Measurements from ENCODE around the gene TMEM31. TPM values are rescaled to one million over a fixed set of nuclear protein-coding genes. Genes with fewer than 3 reads are reported as not detected.

The TMEM31 gene
- total RNA-seq, 1 experiment from 2014 or later, result 0.40 TPM

DNA sequence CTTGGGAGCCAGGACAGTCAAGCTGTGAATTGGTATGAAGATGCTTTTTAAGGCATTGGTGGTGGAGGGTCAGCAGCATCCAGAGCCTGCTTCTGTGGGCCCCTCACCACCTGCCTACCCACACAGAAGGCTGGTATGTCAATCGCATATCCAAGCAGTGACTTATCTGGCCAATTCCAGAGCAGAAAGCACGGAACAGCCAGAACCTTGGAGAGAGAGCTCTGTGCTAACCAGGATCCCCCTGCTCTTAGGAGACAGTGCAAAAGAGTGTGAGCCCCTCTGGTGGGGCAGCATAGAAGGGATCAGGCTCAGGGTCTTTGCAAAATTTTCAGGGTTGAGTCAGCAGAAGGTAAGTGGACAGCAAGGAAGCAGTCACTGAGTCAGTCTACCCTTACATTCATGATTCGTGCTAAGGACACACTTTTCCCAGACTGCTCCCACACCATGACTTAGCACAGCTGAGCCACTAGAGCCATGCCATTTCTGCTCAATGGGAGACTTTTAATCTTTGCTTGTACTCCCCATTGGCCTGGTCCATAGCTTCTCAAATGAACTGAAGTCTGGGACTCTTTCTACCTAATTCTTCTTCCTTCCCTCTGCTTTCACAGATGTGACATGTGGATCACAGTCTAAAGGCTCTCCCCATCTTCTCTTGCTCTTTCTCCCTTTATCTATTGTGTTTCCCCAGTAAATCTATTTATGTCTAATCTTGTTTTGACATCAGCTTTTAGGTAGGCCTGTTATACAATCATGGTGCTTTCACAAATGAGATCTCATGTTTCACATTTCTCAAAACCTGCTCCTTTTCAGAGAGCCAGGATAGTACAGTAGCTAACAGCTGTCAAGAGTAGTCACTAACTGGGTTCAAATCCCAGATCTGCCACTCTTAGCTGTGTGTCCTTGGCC is 44.3 kb upstream of the TMEM31 start:
- no peak for DNase-seq
- H3K4me3 ChIP-seq (ENCODE audit: low read length), result no peak overlapping the region
- H3K4me2 ChIP-seq (ENCODE audit: low read length), result no peak overlapping the region
- no peaks in the 10 kb centered on the region for H3K9me3 ChIP-seq (ENCODE audit: low read length)
- H4K20me1 ChIP-seq (ENCODE audit: low read length), result no peaks in the 10 kb centered on the region
- POLR2A ChIA-PET (ENCODE audit: unreplicated experiment), result no interaction called here
- H3K4me1 ChIP-seq (ENCODE audit: insufficient read depth, low read length), result peaks cover 5% of the 10 kb centered on the region; the same call in 1 of the 2 replicates
- H2AFZ ChIP-seq (ENCODE audit: low read length), result no peak overlapping the region
- H3K27me3 ChIP-seq (ENCODE audit: low read length), result no peaks in the 10 kb centered on the region
- no peak for TF ChIP-seq EZH2phosphoT487 (IDR thresholded peaks at IDR 0.05; ENCODE audit: borderline replicate concordance, low read length)
- no peak for TF ChIP-seq EZH2 (IDR thresholded peaks at IDR 0.05; ENCODE audit: low read length, unreplicated experiment)
- TF ChIP-seq, protein P1, sequence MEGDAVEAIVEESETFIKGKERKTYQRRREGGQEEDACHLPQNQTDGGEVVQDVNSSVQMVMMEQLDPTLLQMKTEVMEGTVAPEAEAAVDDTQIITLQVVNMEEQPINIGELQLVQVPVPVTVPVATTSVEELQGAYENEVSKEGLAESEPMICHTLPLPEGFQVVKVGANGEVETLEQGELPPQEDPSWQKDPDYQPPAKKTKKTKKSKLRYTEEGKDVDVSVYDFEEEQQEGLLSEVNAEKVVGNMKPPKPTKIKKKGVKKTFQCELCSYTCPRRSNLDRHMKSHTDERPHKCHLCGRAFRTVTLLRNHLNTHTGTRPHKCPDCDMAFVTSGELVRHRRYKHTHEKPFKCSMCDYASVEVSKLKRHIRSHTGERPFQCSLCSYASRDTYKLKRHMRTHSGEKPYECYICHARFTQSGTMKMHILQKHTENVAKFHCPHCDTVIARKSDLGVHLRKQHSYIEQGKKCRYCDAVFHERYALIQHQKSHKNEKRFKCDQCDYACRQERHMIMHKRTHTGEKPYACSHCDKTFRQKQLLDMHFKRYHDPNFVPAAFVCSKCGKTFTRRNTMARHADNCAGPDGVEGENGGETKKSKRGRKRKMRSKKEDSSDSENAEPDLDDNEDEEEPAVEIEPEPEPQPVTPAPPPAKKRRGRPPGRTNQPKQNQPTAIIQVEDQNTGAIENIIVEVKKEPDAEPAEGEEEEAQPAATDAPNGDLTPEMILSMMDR (conservative IDR thresholded peaks at IDR 0.05; ENCODE audit: low read depth, low read length), result no peak
- H3K27ac ChIP-seq (ENCODE audit: low read length), result no peak overlapping the region
- peak; percentile 20; the same call in 1 of the 2 replicates for ATAC-seq
- no peak overlapping the region for H3K9ac ChIP-seq (ENCODE audit: low read length)
- no peaks in the 10 kb centered on the region for H3K9me2 ChIP-seq (replicated peaks; ENCODE audit: low read length)
- H3K36me3 ChIP-seq (ENCODE audit: low read depth, low read length), result no peaks in the 10 kb centered on the region
- no TSS peak for BruUV-seq (replicated peaks)
- intact Hi-C loops (cut with micrococcal nuclease), result no loop called here
- H3F3A ChIP-seq (ENCODE audit: low read length, unreplicated experiment), result no peaks in the 10 kb centered on the region
- H3K79me2 ChIP-seq (ENCODE audit: low read length), result no peaks in the 10 kb centered on the region
- CTCF ChIA-PET, result no interaction called here

DNA sequence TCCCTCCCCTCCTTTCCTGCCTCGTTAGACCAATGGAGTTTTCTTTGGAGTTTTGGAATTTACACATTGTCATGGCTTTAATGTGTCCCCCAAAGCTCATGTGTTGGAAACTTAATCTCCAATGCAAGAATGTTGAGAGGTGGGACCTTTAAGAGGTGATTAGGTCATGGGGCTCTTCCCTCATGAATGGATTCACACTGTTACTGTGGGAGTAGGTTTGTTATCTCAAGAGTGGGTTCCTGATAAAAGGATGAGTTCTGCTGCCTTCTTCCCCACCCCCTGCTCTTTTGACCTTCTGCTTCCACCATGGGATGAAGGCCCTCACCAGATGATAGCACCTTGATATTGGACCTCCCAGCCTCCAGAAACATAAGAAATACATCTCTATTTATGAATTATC is 41.0 kb upstream of the TMEM31 start:
- no peak for ATAC-seq
- Histone ChIP-seq H3K9ac (ENCODE audit: low read length) (no peak overlapping the region), H3K9me3 (ENCODE audit: low read length) (no peaks in the 10 kb centered on the region), H3F3A (ENCODE audit: low read length, unreplicated experiment) (no peaks in the 10 kb centered on the region), H3K9me2 (replicated peaks; ENCODE audit: low read length) (no peaks in the 10 kb centered on the region), H4K20me1 (ENCODE audit: low read length) (no peaks in the 10 kb centered on the region), H2AFZ (ENCODE audit: low read length) (no peak overlapping the region), H3K4me2 (ENCODE audit: low read length) (no peak overlapping the region), H3K4me3 (ENCODE audit: low read length) (no peak overlapping the region), H3K36me3 (ENCODE audit: low read depth, low read length) (no peaks in the 10 kb centered on the region), H3K79me2 (ENCODE audit: low read length) (no peaks in the 10 kb centered on the region), H3K27me3 (ENCODE audit: low read length) (no peaks in the 10 kb centered on the region), H3K4me1 (ENCODE audit: insufficient read depth, low read length) (peaks cover 5% of the 10 kb centered on the region; the same call in 1 of the 2 replicates), H3K27ac (ENCODE audit: low read length) (no peak overlapping the region)
- intact Hi-C loops (cut with micrococcal nuclease), result loop anchor here (5.0 kb wide), 1 partner anchor 32 kb away; no protein-coding TSS in a partner anchor
- ChIA-PET CTCF (no interaction called here), POLR2A (ENCODE audit: unreplicated experiment) (no interaction called here)
- no peak for DNase-seq
- BruUV-seq (replicated peaks), result no TSS peak
- TF ChIP-seq, protein P1 (conservative IDR thresholded peaks at IDR 0.05; ENCODE audit: low read depth, low read length), result no peak
- no peak for TF ChIP-seq EZH2phosphoT487 (IDR thresholded peaks at IDR 0.05; ENCODE audit: borderline replicate concordance, low read length)
- TF ChIP-seq EZH2 (IDR thresholded peaks at IDR 0.05; ENCODE audit: low read length, unreplicated experiment), result no peak

Data from PC-3 (cell line).